HCT116 (cell line): ENCODE data around the gene KANK4. TPM values are rescaled to one million over a fixed set of nuclear protein-coding genes. Genes with fewer than 3 reads are reported as not detected.

Source experiments
- ATAC-seq: fragments of 200-7000 bp; cut with Tn5 transposase; 2 replicates; pipeline ENCODE4 v1.9.1; 2020; ENCODE audit warnings: mild to moderate bottlenecking, moderate library complexity
- BruUV-seq: library from RNA; stranded (reverse); fragments of 400-500 nt; replicated peaks from 2 replicates; lab custom pipeline; 2021; lab: Mats Ljungman, UMichigan
- CTCF ChIA-PET: fragments of 300-600 bp; sonication (Branson Sonifier 250); formaldehyde crosslinking; loops from one replicate; lab custom pipeline; 2021; ENCODE audit warnings: antibody characterized with exemption; lab: Charles Lee
- POLR2A ChIA-PET: fragments of 300-600, 350-600 bp; sonication (Branson Sonifier 250); formaldehyde crosslinking; loops from one replicate; lab custom pipeline; 2021; ENCODE audit warnings: antibody characterized with exemption; lab: Charles Lee
- RAD21 ChIA-PET, 2 experiments: fragments of 300-600 bp; sonication (Branson Sonifier 250); formaldehyde crosslinking; loops; one replicate each; lab custom pipeline; 2023; ENCODE audit warnings: low total read pairs in 2 of 2; ENCODE audit not compliant: uncharacterized antibody in 2 of 2, unreplicated experiment in 2 of 2, low non-redundant PET in 1 of 2; lab: Charles Lee
- DNase-seq: peaks from one replicate; pipeline ENCODE4 v3.0.0-alpha.2; 2010; ENCODE audit warnings: low read depth, low spot score
- H2AFZ ChIP-seq: fragments of 200-600 bp; shearing (Covaris generic), sonication (generic); 2 replicates; pipeline ENCODE4 v1.6.1; 2017; ENCODE audit warnings: low read depth, mixed run types, mixed read lengths, antibody characterized with exemption, low read length; ENCODE audit not compliant: poor library complexity, severe bottlenecking
- H3K27ac ChIP-seq: 2 replicates; pipeline ENCODE4 v1.5.1; 2012; ENCODE audit warnings: low read depth, low read length
- H3K27me3 ChIP-seq: fragments of 200-600 bp; sonication (generic); 2 replicates; pipeline ENCODE4 v1.6.1; 2016; ENCODE audit warnings: mixed run types, low read length, mixed read lengths; ENCODE audit not compliant: insufficient read depth
- H3K36me3 ChIP-seq, 2 experiments: fragments of 200-500 bp in 1 of 2; fragments of 200-600 bp in 1 of 2; sonication (Bioruptor generic) in 1 of 2; sonication (generic) in 1 of 2; 2 replicates each; pipeline versions ENCODE4 v1.5.1 to v1.6.1; 2014 to 2016; ENCODE audit warnings: low read length in 2 of 2, inconsistent platforms in 1 of 2, mixed read lengths in 1 of 2, mixed run types in 1 of 2; ENCODE audit not compliant: insufficient read depth in 2 of 2, control insufficient read depth in 1 of 2
- H3K4me1 ChIP-seq, 2 experiments: fragments of 200-600 bp in 1 of 2; sonication (generic) in 1 of 2; 2 replicates each; pipeline versions ENCODE4 v1.5.1 to v1.6.1; 2012 to 2017; ENCODE audit warnings: low read length in 2 of 2, inconsistent platforms in 1 of 2, mild to moderate bottlenecking in 1 of 2, mixed read lengths in 1 of 2, mixed run types in 1 of 2, moderate library complexity in 1 of 2; ENCODE audit not compliant: insufficient read depth in 2 of 2, control insufficient read depth in 1 of 2
- H3K4me2 ChIP-seq: fragments of 200-600 bp; sonication (generic); 2 replicates; pipeline ENCODE4 v1.6.1; 2017; ENCODE audit warnings: mixed run types, low read length, mixed read lengths
- H3K4me3 ChIP-seq, 2 experiments: fragments of 200-600 bp in 1 of 2; sonication (generic) in 1 of 2; replicated peaks in 1 of 2; 2 replicates each; pipeline ENCODE4 v1.5.1; 2011 to 2016; ENCODE audit warnings: low read length in 2 of 2, control low read depth in 1 of 2, low read depth in 1 of 2, mild to moderate bottlenecking in 1 of 2, mixed read lengths in 1 of 2, mixed run types in 1 of 2
- H3K79me2 ChIP-seq: fragments of 200-600 bp; sonication (generic); 2 replicates; pipeline ENCODE4 v1.6.1; 2017; ENCODE audit warnings: mild to moderate bottlenecking, mixed run types, low read length, moderate library complexity, mixed read lengths; ENCODE audit not compliant: insufficient read depth
- H3K9ac ChIP-seq: fragments of 200-600 bp; sonication (generic); 2 replicates; pipeline ENCODE4 v1.6.1; 2016; ENCODE audit warnings: low read length, mixed read lengths
- H3K9me2 ChIP-seq: fragments of 200-600 bp; sonication (generic), shearing (Covaris generic); 2 replicates; pipeline ENCODE4 v1.6.1; 2017; ENCODE audit warnings: mixed run types, mild to moderate bottlenecking, moderate library complexity; ENCODE audit not compliant: insufficient read depth
- H3K9me3 ChIP-seq, 2 experiments: fragments of 200-500 bp in 1 of 2; fragments of 200-600 bp in 1 of 2; sonication (Bioruptor generic) in 1 of 2; sonication (generic) in 1 of 2; 2 replicates each; pipeline ENCODE4 v1.6.1; 2014 to 2017; ENCODE audit warnings: low read length in 2 of 2, mixed read lengths in 2 of 2, inconsistent platforms in 1 of 2, low read depth in 1 of 2, mild to moderate bottlenecking in 1 of 2, mixed run types in 1 of 2, moderate library complexity in 1 of 2; ENCODE audit not compliant: control insufficient read depth in 1 of 2, insufficient read depth in 1 of 2
- H4K20me1 ChIP-seq: fragments of 200-600 bp; sonication (generic), shearing (Covaris generic); 2 replicates; pipeline ENCODE4 v1.6.1; 2017; ENCODE audit warnings: mixed run types, mild to moderate bottlenecking, moderate library complexity; ENCODE audit not compliant: insufficient read depth
- CBX3 ChIP-seq: IDR thresholded peaks from 2 replicates; pipeline ENCODE4 v1.6.1; 2012; ENCODE audit warnings: low read depth
- ELF1 ChIP-seq: IDR thresholded peaks from 2 replicates; pipeline ENCODE4 v1.6.1; 2012; ENCODE audit warnings: low read depth, borderline replicate concordance
- EZH2 ChIP-seq: fragments of 200-600 bp; sonication (generic); IDR thresholded peaks from 2 replicates; pipeline ENCODE4 v1.6.1; 2017; ENCODE audit warnings: antibody characterized with exemption, mixed run types
- POLR2A ChIP-seq: IDR thresholded peaks from 2 replicates; pipeline ENCODE4 v1.7.0; 2011; ENCODE audit warnings: borderline replicate concordance; ENCODE audit not compliant: insufficient read depth, insufficient read length; ENCODE audit errors: extremely low read depth
- POLR2AphosphoS5 ChIP-seq: IDR thresholded peaks from 2 replicates; pipeline ENCODE4 v1.6.1; 2011; ENCODE audit warnings: mild to moderate bottlenecking, low read depth, low read length, moderate library complexity
- RAD21 ChIP-seq: IDR thresholded peaks from 2 replicates; pipeline ENCODE4 v1.6.1; 2012; ENCODE audit warnings: low read depth, mild to moderate bottlenecking
- SIN3A ChIP-seq: IDR thresholded peaks from 2 replicates; pipeline ENCODE4 v1.6.1; 2012; ENCODE audit warnings: low read depth
- SP1 ChIP-seq: IDR thresholded peaks from 2 replicates; pipeline ENCODE4 v1.6.1; 2012; ENCODE audit warnings: low read depth
- SRF ChIP-seq: IDR thresholded peaks from 2 replicates; pipeline ENCODE4 v1.6.1; 2012; ENCODE audit warnings: low read depth
- TCF7L2 ChIP-seq: IDR thresholded peaks from 2 replicates; pipeline ENCODE4 v1.7.0; 2011; ENCODE audit warnings: borderline replicate concordance, inconsistent platforms; ENCODE audit not compliant: insufficient read depth, insufficient read length; ENCODE audit errors: extremely low read depth
- YY1 ChIP-seq: IDR thresholded peaks from 2 replicates; pipeline ENCODE4 v1.6.1; 2011; ENCODE audit warnings: low read length, low read depth, moderate library complexity, mild to moderate bottlenecking; ENCODE audit not compliant: insufficient replicate concordance; ENCODE audit errors: extremely low read depth
- ZFX ChIP-seq: fragments of 450-650 bp; IDR thresholded peaks from 2 replicates; pipeline ENCODE4 v1.6.1; 2017
- ZNF274 ChIP-seq: fragments of 200-500 bp; sonication (Bioruptor generic); IDR thresholded peaks from 2 replicates; pipeline ENCODE4 v1.6.1; 2014; ENCODE audit warnings: mild to moderate bottlenecking, low read depth, low read length, inconsistent platforms
- intact Hi-C: fragments of 100-400 bp; cut with micrococcal nuclease; formaldehyde crosslinking; loops from 2 replicates; pipeline ENCODE4 v1.10.0; 2022
- total RNA-seq: library from RNA; stranded (reverse); gene quantifications from one replicate; pipeline ENCODE4 v1.2.1, GENCODE V29; 2021; ENCODE audit not compliant: unreplicated experiment
- TF ChIP-seq, protein P1 (sequence below): IDR thresholded peaks from 2 replicates; pipeline ENCODE4 v1.6.1; 2011; ENCODE audit warnings: mild to moderate bottlenecking, low read length, moderate library complexity; ENCODE audit not compliant: insufficient replicate concordance; ENCODE audit errors: extremely low read depth
- TF ChIP-seq, protein P2 (sequence below), 3 experiments: fragments of 200-600 bp in 1 of 3; sonication (generic) in 1 of 3; IDR thresholded peaks in 2 of 3; conservative IDR thresholded peaks in 1 of 3; 2 replicates each; pipeline ENCODE4 v1.5.1; 2012 to 2017; ENCODE audit warnings: low read depth in 2 of 3, low read length in 2 of 3, antibody characterized with exemption in 1 of 3, borderline replicate concordance in 1 of 3, control low read depth in 1 of 3, mild to moderate bottlenecking in 1 of 3, mixed read lengths in 1 of 3, mixed run types in 1 of 3, moderate library complexity in 1 of 3; ENCODE audit not compliant: insufficient read depth in 1 of 3
- TF ChIP-seq, protein P3 (sequence below): IDR thresholded peaks from 2 replicates; pipeline ENCODE4 v1.6.1; 2012

KANK4 gene
- total RNA-seq, 1 experiment from 2014 or later = not detected

DNA sequence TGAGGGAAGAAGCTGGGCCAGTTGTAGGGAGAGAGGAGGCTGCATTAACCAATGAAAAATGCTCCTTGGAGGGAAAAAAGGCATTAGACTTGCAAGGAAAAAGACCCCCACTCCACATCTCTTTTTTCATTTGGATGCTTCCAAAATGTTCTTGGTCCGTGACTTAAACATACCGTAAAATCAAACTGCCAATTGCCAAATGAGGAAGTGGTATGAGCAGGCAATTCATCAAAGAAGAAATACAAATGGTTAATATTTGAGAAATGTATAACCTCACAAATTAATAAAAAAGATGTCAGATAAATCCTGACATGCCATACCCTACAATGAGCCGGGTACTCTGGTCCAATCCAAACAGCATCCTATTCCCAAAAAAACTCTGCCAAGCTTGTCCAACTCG is 30.6 kb downstream of the KANK4 start:
- H4K20me1 ChIP-seq = no peaks in the 10 kb centered on the region
- peaks cover 46% of the 10 kb centered on the region for H3K27me3 ChIP-seq
- CTCF ChIA-PET = no interaction called here
- H3K4me2 ChIP-seq = no peak overlapping the region
- no peaks in the 10 kb centered on the region for H3K9me3 ChIP-seq
- BruUV-seq = no TSS peak
- no peaks in the 10 kb centered on the region for H3K36me3 ChIP-seq
- no peaks in the 10 kb centered on the region for H3K4me1 ChIP-seq
- ATAC-seq (no peak), DNase-seq (no peak)
- H3K79me2 ChIP-seq = no peaks in the 10 kb centered on the region
- H2AFZ ChIP-seq = no peak overlapping the region
- H3K9ac ChIP-seq = no peak overlapping the region
- H3K9me2 ChIP-seq = no peaks in the 10 kb centered on the region
- TF ChIP-seq, protein P1, sequence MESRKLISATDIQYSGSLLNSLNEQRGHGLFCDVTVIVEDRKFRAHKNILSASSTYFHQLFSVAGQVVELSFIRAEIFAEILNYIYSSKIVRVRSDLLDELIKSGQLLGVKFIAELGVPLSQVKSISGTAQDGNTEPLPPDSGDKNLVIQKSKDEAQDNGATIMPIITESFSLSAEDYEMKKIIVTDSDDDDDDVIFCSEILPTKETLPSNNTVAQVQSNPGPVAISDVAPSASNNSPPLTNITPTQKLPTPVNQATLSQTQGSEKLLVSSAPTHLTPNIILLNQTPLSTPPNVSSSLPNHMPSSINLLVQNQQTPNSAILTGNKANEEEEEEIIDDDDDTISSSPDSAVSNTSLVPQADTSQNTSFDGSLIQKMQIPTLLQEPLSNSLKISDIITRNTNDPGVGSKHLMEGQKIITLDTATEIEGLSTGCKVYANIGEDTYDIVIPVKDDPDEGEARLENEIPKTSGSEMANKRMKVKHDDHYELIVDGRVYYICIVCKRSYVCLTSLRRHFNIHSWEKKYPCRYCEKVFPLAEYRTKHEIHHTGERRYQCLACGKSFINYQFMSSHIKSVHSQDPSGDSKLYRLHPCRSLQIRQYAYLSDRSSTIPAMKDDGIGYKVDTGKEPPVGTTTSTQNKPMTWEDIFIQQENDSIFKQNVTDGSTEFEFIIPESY = no peak
- TF ChIP-seq SP1 = no peak
- no peak for TF ChIP-seq TCF7L2
- TF ChIP-seq POLR2AphosphoS5 = no peak
- TF ChIP-seq ELF1 = no peak
- no peak for TF ChIP-seq SIN3A
- TF ChIP-seq CBX3 = no peak
- TF ChIP-seq, protein P2, sequence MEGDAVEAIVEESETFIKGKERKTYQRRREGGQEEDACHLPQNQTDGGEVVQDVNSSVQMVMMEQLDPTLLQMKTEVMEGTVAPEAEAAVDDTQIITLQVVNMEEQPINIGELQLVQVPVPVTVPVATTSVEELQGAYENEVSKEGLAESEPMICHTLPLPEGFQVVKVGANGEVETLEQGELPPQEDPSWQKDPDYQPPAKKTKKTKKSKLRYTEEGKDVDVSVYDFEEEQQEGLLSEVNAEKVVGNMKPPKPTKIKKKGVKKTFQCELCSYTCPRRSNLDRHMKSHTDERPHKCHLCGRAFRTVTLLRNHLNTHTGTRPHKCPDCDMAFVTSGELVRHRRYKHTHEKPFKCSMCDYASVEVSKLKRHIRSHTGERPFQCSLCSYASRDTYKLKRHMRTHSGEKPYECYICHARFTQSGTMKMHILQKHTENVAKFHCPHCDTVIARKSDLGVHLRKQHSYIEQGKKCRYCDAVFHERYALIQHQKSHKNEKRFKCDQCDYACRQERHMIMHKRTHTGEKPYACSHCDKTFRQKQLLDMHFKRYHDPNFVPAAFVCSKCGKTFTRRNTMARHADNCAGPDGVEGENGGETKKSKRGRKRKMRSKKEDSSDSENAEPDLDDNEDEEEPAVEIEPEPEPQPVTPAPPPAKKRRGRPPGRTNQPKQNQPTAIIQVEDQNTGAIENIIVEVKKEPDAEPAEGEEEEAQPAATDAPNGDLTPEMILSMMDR (IDR thresholded peaks at IDR 0.05 in 2 of 3, conservative IDR thresholded peaks at IDR 0.05 in 1 of 3; ENCODE audit: borderline replicate concordance in 1 of 3, insufficient read depth in 1 of 3, low read depth in 2 of 3, low read length in 2 of 3) = no peak
- no peak for TF ChIP-seq POLR2A
- no peak for TF ChIP-seq SRF
- no peak for TF ChIP-seq EZH2
- TF ChIP-seq YY1 = no peak
- TF ChIP-seq ZNF274 = no peak
- no peak for TF ChIP-seq RAD21
- TF ChIP-seq ZFX = no peak
- TF ChIP-seq, protein P3, sequence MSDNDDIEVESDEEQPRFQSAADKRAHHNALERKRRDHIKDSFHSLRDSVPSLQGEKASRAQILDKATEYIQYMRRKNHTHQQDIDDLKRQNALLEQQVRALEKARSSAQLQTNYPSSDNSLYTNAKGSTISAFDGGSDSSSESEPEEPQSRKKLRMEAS = no peak
- no peak overlapping the region for H3K4me3 ChIP-seq
- intact Hi-C loops = no loop called here
- RAD21 ChIA-PET = no interaction called here
- POLR2A ChIA-PET = no interaction called here
- no peak overlapping the region for H3K27ac ChIP-seq
